Measurements from ENCODE around the gene RAF1.
"Not testable (repeated sequence)": the region's sequence is repeated elsewhere in the genome, so short reads cannot be mapped to it uniquely, and the experiment has no call there.

The RAF1 gene

GRCh38 chr3:12663936-12664908, at the start of gene RAF1:
TSS of gene RAF1 (minus strand) at chr3:12664117. CDS start at chr3:12618721, 45,396 bp downstream.
- DNase-seq: peak; percentile 73 to 99 (median 96)

GRCh38 chr3:12710062-12710461, 46.1 kb upstream of the RAF1 start:
- no peak for DNase-seq

GRCh38 chr3:12709334-12709733, 45.4 kb upstream of the RAF1 start:
- DNase-seq: no peak

GRCh38 chr3:12708584-12709192, 44.8 kb upstream of the RAF1 start:
- peak in 1 of 56 donors; percentile 9 for DNase-seq

GRCh38 chr3:12707449-12707848, 43.5 kb upstream of the RAF1 start:
- DNase-seq: no peak

GRCh38 chr3:12706504-12707253, 42.8 kb upstream of the RAF1 start:
- peak in 13 of 56 donors; percentile 3 to 58 (median 13) for DNase-seq

- no peak for DNase-seq
These were observed 42.1 kb upstream of the RAF1 start for GRCh38 chr3:12705981-12706380.

- DNase-seq: no peak
These were observed 41.5 kb upstream of the RAF1 start for GRCh38 chr3:12705374-12705926.

GRCh38 chr3:12702501-12702900, 38.6 kb upstream of the RAF1 start:
- DNase-seq: no peak

GRCh38 chr3:12701601-12702000, 37.7 kb upstream of the RAF1 start:
- not testable (repeated sequence) for DNase-seq

- no peak for DNase-seq
These were observed 36.9 kb upstream of the RAF1 start for GRCh38 chr3:12700800-12701199.

GRCh38 chr3:12695916-12696315, 32.0 kb upstream of the RAF1 start:
- no peak for DNase-seq

GRCh38 chr3:12695112-12695511, 31.2 kb upstream of the RAF1 start:
- DNase-seq: no peak

- DNase-seq: no peak
These were observed 28.5 kb upstream of the RAF1 start for GRCh38 chr3:12692444-12692843.

- no peak for DNase-seq
These were observed 26.2 kb upstream of the RAF1 start for GRCh38 chr3:12689997-12690711.

- DNase-seq: no peak
These were observed 24.0 kb upstream of the RAF1 start for GRCh38 chr3:12687948-12688347.

- DNase-seq: no peak
These were observed 22.2 kb upstream of the RAF1 start for GRCh38 chr3:12686096-12686495.

GRCh38 chr3:12681943-12682390, 18.1 kb upstream of the RAF1 start:
- DNase-seq: peak in 4 of 56 donors; percentile 25 to 52 (median 36)

- no peak for DNase-seq
These were observed 17.4 kb upstream of the RAF1 start for GRCh38 chr3:12681089-12681942.

- no peak for DNase-seq
These were observed 15.6 kb upstream of the RAF1 start for GRCh38 chr3:12679468-12679867.
